K562 treated with DMSO at 1 percent for 12 hours (cell line): ENCODE measurements around the gene LIN28A. TPM values are rescaled to one million over a fixed set of nuclear protein-coding genes. Genes with fewer than 3 reads are reported as not detected.

Experiments used
- total RNA-seq: library from RNA; unstranded; fragments of 300-600 nt; gene quantifications from 2 replicates; pipeline ENCODE4 v1.2.3, GENCODE V29; 2022; ENCODE audit not compliant: insufficient read depth

The LIN28A gene
- not detected in 2 replicates for total RNA-seq

GRCh38 chr1:26410706-26411623 is at the start of gene LIN28A:
TSS of gene LIN28A (plus strand) at chr1:26410817. CDS start at chr1:26410892, 75 bp downstream.

GRCh38 chr1:26372611-26373010 is 38.0 kb upstream of the LIN28A start, which contains the start of gene ZNF683:
TSS of gene ZNF683 (minus strand) at chr1:26372750. CDS start at chr1:26368571, 4,179 bp downstream.

GRCh38 chr1:26431979-26432695 is 21.5 kb downstream of the LIN28A start, which contains the start of gene DHDDS:
TSS of gene DHDDS (plus strand) at chr1:26432321. CDS start at chr1:26432946, 625 bp downstream.

GRCh38 chr1:26472320-26472900 is 61.8 kb downstream of the LIN28A start, which contains the start of gene HMGN2:
TSS of gene HMGN2 (plus strand) at chr1:26472440. CDS start at chr1:26472613, 173 bp downstream.

Other genes with a start within 250 kb of the LIN28A start
- not detected in 2 replicates for gene C1orf232, start 241.9 kb upstream of the LIN28A start, total RNA-seq
- gene ZNF593, start 240.9 kb upstream of the LIN28A start, total RNA-seq, result 71.2 and 131 TPM in 2 replicates
- gene ZNF593OS, start 239.0 kb upstream of the LIN28A start, total RNA-seq, result 4.6 TPM in 1 of 2 replicates, not detected in the other
- gene CNKSR1, start 233.3 kb upstream of the LIN28A start, total RNA-seq, result 0.62 and 0.64 TPM in 2 replicates
- not detected in 2 replicates for gene CATSPER4, start 220.2 kb upstream of the LIN28A start, total RNA-seq
- gene CEP85, start 176.6 kb upstream of the LIN28A start, total RNA-seq, result 37.8 and 85.8 TPM in 2 replicates
- 70.9 and 79.9 TPM in 2 replicates for gene SH3BGRL3, start 130.7 kb upstream of the LIN28A start, total RNA-seq
- 15.6 and 18.2 TPM in 2 replicates for gene UBXN11, start 104.2 kb upstream of the LIN28A start, total RNA-seq
- 57.7 and 74.8 TPM in 2 replicates for gene CD52, start 92.9 kb upstream of the LIN28A start, total RNA-seq
- 2.4 and 7.7 TPM in 2 replicates for gene CRYBG2, start 56.7 kb upstream of the LIN28A start, total RNA-seq
- not detected in 2 replicates for gene ZNF683, start 38.1 kb upstream of the LIN28A start, total RNA-seq
- 21.3 and 32.0 TPM in 2 replicates for gene DHDDS, start 21.5 kb downstream of the LIN28A start, total RNA-seq
- 670 and 811 TPM in 2 replicates for gene HMGN2, start 61.6 kb downstream of the LIN28A start, total RNA-seq
- gene RPS6KA1, start 118.9 kb downstream of the LIN28A start, total RNA-seq, result 54.1 and 75.2 TPM in 2 replicates